Esophagus muscularis mucosa (tissue), 4 donors: ENCODE data around the gene ELL2. TPM values are rescaled to one million over a fixed set of nuclear protein-coding genes. Genes with fewer than 3 reads are reported as not detected.

Experiments
- DNase-seq: peaks from one replicate; pipeline ENCODE4 v3.0.0-alpha.2; 2017; ENCODE audit errors: extremely low spot score
- H3K27ac ChIP-seq, 4 donors: fragments of 200-600 bp; sonication (generic); replicated peaks in 1 of 4; 1 replicate in 3 of 4; 2 replicates in 1 of 4; pipeline ENCODE4 v1.5.1; 2016 to 2019; ENCODE audit warnings: mild to moderate bottlenecking in 1 of 4
- H3K27me3 ChIP-seq, 4 donors: fragments of 200-600 bp; sonication (generic); one replicate each; pipeline versions ENCODE4 v1.5.1 to v1.6.0; 2016 to 2019
- H3K36me3 ChIP-seq, 4 donors: fragments of 200-600 bp; sonication (generic); one replicate each; pipeline ENCODE4 v1.5.1; 2016 to 2019
- H3K4me1 ChIP-seq, 4 donors: fragments of 200-600 bp; sonication (generic); one replicate each; pipeline ENCODE4 v1.5.1; 2016 to 2019
- H3K4me3 ChIP-seq, 4 donors: fragments of 200-600 bp; sonication (generic); 1 replicate in 2 of 4; 2 replicates in 2 of 4; pipeline ENCODE4 v1.5.1; 2016 to 2019; ENCODE audit warnings: mild to moderate bottlenecking in 4 of 4, moderate library complexity in 1 of 4
- H3K9me3 ChIP-seq, 4 donors: fragments of 200-600 bp; sonication (generic); 1 replicate in 3 of 4; 2 replicates in 1 of 4; pipeline ENCODE4 v1.5.1; 2016 to 2019
- CTCF ChIP-seq, 3 experiments: fragments of 200-600 bp in 2 of 3; fragments of 450-650 bp in 1 of 3; sonication (generic) in 2 of 3; IDR thresholded peaks; one replicate each; pipeline ENCODE4 v1.5.1; 2017 to 2019; ENCODE audit warnings: antibody characterized with exemption in 3 of 3, mild to moderate bottlenecking in 2 of 3, moderate library complexity in 1 of 3
- EP300 ChIP-seq: sonication (generic); formaldehyde crosslinking; IDR thresholded peaks from one replicate; pipeline ENCODE4 v1.6.1; 2017; ENCODE audit warnings: antibody characterized with exemption
- POLR2A ChIP-seq: fragments of 450-650 bp; IDR thresholded peaks from one replicate; pipeline ENCODE4 v1.6.1; 2017; ENCODE audit warnings: antibody characterized with exemption, moderate library complexity, mild to moderate bottlenecking, low read depth
- POLR2AphosphoS5 ChIP-seq, 2 donors: sonication (generic); formaldehyde crosslinking; IDR thresholded peaks; one replicate each; pipeline ENCODE4 v1.6.1; 2017; ENCODE audit warnings: antibody characterized with exemption in 2 of 2
- WGBS: methylation state at CpG from one replicate; pipeline ENCODE4 v1.1.5; 2018; 5-methylcytosine and 5-hydroxymethylcytosine counted together
- intact Hi-C: fragments of 100-400 bp; cut with DNase I; formaldehyde crosslinking; loops from one replicate; pipeline ENCODE4 v1.15.1; 2023
- total RNA-seq, 4 donors: library from RNA; depleted of rRNA; stranded (reverse); fragments of >200 nt; gene quantifications; one replicate each; pipeline versions ENCODE4 v1.1.0 to v1.2.1, GENCODE V29; 2016

ELL2 gene
- total RNA-seq, 4 donors from 2014 or later, result 38.8 to 51.5 (median 42.7) TPM

DNA sequence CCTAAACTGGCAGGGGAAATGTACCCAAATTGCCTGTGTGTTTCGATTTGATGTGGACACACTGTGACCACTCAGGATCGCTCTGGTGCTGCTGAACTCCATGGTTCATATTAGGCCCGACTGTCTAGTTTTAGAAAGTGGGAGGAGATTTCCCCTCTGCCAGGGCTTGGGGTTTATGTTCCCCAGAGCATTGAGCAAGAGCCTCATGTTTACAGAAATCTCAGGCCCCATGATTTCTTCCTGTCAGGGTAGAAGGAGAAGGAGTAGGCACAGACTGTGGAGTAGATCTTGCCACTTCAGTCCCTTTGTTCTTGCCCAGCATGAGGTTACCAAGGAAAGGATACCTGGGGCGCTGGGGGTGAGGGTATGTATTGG lies 98.3 kb downstream of the ELL2 start:
- Histone ChIP-seq H3K27me3 (no peaks in the 10 kb centered on the region), H3K36me3 (no peaks in the 10 kb centered on the region), H3K27ac (peak overlapping the region in 3 of 4 donors; percentile 30 to 61 (median 30)), H3K9me3 (no peaks in the 10 kb centered on the region), H3K4me3 (no peak overlapping the region), H3K4me1 (peaks cover 27 to 52% (median 40%) of the 10 kb centered on the region in 4 donors)
- no peak for DNase-seq
- no peak for TF ChIP-seq EP300
- no peak for TF ChIP-seq CTCF (IDR thresholded peaks at IDR 0.05)
- TF ChIP-seq POLR2AphosphoS5 (IDR thresholded peaks at IDR 0.05), result peak; percentile 49 to 54
- TF ChIP-seq POLR2A, result peak; percentile 38
- intact Hi-C loops, result no loop called here
- 84% methylated on average over 4 of the region's 4 CpGs for WGBS

DNA sequence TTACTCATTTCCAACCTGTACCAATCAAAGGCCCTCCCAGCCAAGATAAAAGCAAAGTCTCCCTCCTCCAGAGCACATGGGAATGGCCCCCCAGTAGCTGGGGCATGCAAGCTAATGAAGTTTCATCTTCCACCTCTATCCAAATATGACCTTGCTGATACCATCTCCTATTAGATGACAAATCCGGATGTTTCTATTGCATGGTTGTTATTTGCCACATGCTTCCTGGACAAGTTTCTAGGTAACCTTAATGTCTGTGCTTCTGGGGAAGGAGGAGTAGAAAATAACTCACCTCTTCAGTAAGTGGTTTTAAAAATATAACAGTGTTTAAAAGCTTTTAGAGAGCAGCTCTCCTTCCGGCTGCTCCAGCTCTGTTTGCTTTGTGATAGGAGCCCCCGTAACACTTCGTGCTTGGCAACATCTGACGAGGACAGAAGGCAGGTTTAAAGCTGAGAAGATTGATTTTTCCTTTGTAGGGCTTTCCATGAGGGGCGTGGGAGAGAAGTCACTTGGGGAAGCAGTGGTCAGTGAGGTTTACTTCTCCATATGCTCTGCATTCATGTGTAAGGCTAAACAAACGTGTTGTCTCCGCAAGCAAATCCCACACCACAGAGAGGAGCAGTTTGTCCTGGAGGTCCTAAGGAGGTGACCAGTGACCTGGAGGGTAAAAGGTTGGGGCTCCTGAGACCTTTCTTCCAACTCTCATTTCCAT lies 98.8 kb downstream of the ELL2 start:
- H3K27ac ChIP-seq, result peak overlapping the region in 3 of 4 donors; percentile 30 to 61 (median 30)
- intact Hi-C loops, result no loop called here
- no peaks in the 10 kb centered on the region for H3K27me3 ChIP-seq
- H3K4me3 ChIP-seq, result no peak overlapping the region
- TF ChIP-seq CTCF (IDR thresholded peaks at IDR 0.05) (no peak), EP300 (no peak), POLR2AphosphoS5 (IDR thresholded peaks at IDR 0.05) (no peak), POLR2A (no peak)
- H3K9me3 ChIP-seq, result no peaks in the 10 kb centered on the region
- no peak for DNase-seq
- WGBS, result 81% methylated on average over 8 of the region's 8 CpGs
- no peaks in the 10 kb centered on the region for H3K36me3 ChIP-seq
- peaks cover 32 to 57% (median 46%) of the 10 kb centered on the region in 4 donors for H3K4me1 ChIP-seq

DNA sequence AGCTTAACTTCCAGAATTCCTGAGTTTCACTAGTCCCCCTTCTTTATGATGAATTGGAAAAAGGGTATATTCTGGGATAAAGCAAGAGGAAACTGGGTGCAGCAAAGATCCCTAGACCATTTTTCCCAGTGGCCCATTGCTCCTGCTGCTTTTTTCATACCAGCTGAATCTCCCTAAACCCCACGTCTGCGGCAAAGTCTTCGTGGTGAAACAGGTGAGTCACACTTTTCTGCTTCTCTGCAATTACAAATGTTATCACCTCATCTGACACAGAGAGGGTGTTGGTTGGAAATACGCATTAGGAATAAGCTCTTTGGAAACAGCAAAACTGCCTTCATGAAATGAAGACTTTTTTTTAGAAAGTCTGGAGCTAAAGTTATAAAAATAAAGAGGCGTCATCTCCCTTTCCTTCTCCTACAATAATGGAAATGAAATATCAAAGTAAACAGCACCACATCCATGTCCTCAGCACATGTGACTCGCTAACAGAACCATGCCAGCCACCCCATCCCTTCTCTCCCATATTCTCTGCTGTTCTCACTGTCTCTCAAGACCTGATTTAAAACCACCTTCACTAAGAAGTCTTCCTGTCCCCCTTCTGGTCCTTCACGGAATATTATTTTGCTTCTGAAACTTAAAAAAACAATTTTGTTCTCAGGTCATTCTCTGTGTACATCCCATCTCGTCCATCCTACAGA lies 99.6 kb downstream of the ELL2 start:
- DNase-seq, result no peak
- Histone ChIP-seq H3K27ac (peak overlapping the region in 3 of 4 donors; percentile 11 to 61 (median 53)), H3K4me3 (no peak overlapping the region), H3K36me3 (no peaks in the 10 kb centered on the region), H3K4me1 (peaks cover 40 to 65% (median 54%) of the 10 kb centered on the region in 4 donors), H3K9me3 (no peaks in the 10 kb centered on the region), H3K27me3 (no peaks in the 10 kb centered on the region)
- WGBS, result 85% methylated on average over 8 of the region's 8 CpGs
- intact Hi-C loops, result no loop called here
- TF ChIP-seq POLR2A (no peak), CTCF (IDR thresholded peaks at IDR 0.05) (no peak), EP300 (no peak), POLR2AphosphoS5 (IDR thresholded peaks at IDR 0.05) (no peak)

GRCh38 chr5:95861221-95861863 lies 100.3 kb downstream of the ELL2 start:
- no peak for DNase-seq
- intact Hi-C loops, result no loop called here
- WGBS, result 58% methylated on average over 14 of the region's 14 CpGs
- Histone ChIP-seq H3K27me3 (no peaks in the 10 kb centered on the region), H3K4me3 (no peak overlapping the region), H3K36me3 (no peaks in the 10 kb centered on the region), H3K27ac (peak overlapping the region; percentile 29 to 61 (median 50)), H3K9me3 (no peaks in the 10 kb centered on the region), H3K4me1 (peaks cover 46 to 72% (median 57%) of the 10 kb centered on the region in 4 donors)
- TF ChIP-seq EP300 (no peak), POLR2AphosphoS5 (IDR thresholded peaks at IDR 0.05) (peak; percentile 63 to 76)

- no peak for DNase-seq
- H3K4me3 ChIP-seq, result no peak overlapping the region
- peak overlapping the region; percentile 82 to 88 (median 84) for H3K27ac ChIP-seq
- 99% methylated on average over 4 of the region's 4 CpGs for WGBS
- intact Hi-C loops, result loop anchor here (2.0 to 5.0 kb wide), 3 partner anchors 103 to 743 kb away; partner anchors contain the start of gene ELL2
- H3K4me1 ChIP-seq, result peaks cover 48 to 76% (median 59%) of the 10 kb centered on the region in 4 donors
- no peaks in the 10 kb centered on the region for H3K9me3 ChIP-seq
- H3K27me3 ChIP-seq, result no peaks in the 10 kb centered on the region
- H3K36me3 ChIP-seq, result no peaks in the 10 kb centered on the region
- TF ChIP-seq POLR2A (no peak), EP300 (no peak), CTCF (IDR thresholded peaks at IDR 0.05) (no peak), POLR2AphosphoS5 (IDR thresholded peaks at IDR 0.05) (no peak)
Observed at GRCh38 chr5:95859661-95860060, 102.0 kb downstream of the ELL2 start.
